ENCODE results near the gene THAP7.

The THAP7 gene

GRCh38 chr22:20955548-20955947 lies 46.4 kb downstream of the THAP7 start:
- TF ChIP-seq EZH2phosphoT487 (IDR thresholded peaks at IDR 0.05; ENCODE audit: borderline replicate concordance, low read length) (no peak), CTCF (IDR thresholded peaks at IDR 0.05; ENCODE audit: low read depth, low read length, poor library complexity, severe bottlenecking) (no peak)
- Histone ChIP-seq H3F3A (ENCODE audit: control insufficient read depth, insufficient read depth) (no peaks in the 10 kb centered on the region), H3K4me2 (ENCODE audit: low read length) (no peak overlapping the region), H3K36me3 (ENCODE audit: control insufficient read depth, low read length) (peaks cover 37% of the 10 kb centered on the region), H3K27me3 (ENCODE audit: control insufficient read depth, low read length) (peaks cover 11% of the 10 kb centered on the region), H3K4me3 (ENCODE audit: low read length) (no peak overlapping the region), H3K4me1 (ENCODE audit: control insufficient read depth, low read length) (peaks cover 5% of the 10 kb centered on the region), H3K9me3 (ENCODE audit: control insufficient read depth, insufficient read depth, low read length) (no peaks in the 10 kb centered on the region), H3K27ac (ENCODE audit: low read depth, low read length) (no peak overlapping the region), H4K20me1 (ENCODE audit: control insufficient read depth, insufficient read depth, low read depth, low read length) (peaks cover 2% of the 10 kb centered on the region; the same call in 1 of the 2 replicates), H3K9me2 (replicated peaks; ENCODE audit: control insufficient read depth, low read length) (no peaks in the 10 kb centered on the region), H3K79me2 (ENCODE audit: control insufficient read depth, low read length) (peaks cover 12% of the 10 kb centered on the region)

GRCh38 chr22:20953668-20954500 lies 48.0 kb downstream of the THAP7 start:
- H3K27ac ChIP-seq (ENCODE audit: low read depth, low read length), result no peak overlapping the region
- H3K9me2 ChIP-seq (replicated peaks; ENCODE audit: control insufficient read depth, low read length), result no peaks in the 10 kb centered on the region
- H3K79me2 ChIP-seq (ENCODE audit: control insufficient read depth, low read length), result peaks cover 27% of the 10 kb centered on the region
- H3K27me3 ChIP-seq (ENCODE audit: control insufficient read depth, low read length), result peaks cover 11% of the 10 kb centered on the region
- TF ChIP-seq CTCF (IDR thresholded peaks at IDR 0.05; ENCODE audit: low read depth, low read length, poor library complexity, severe bottlenecking) (no peak), EZH2phosphoT487 (IDR thresholded peaks at IDR 0.05; ENCODE audit: borderline replicate concordance, low read length) (no peak)
- H3K4me1 ChIP-seq (ENCODE audit: control insufficient read depth, low read length), result peaks cover 5% of the 10 kb centered on the region
- H3F3A ChIP-seq (ENCODE audit: control insufficient read depth, insufficient read depth), result no peaks in the 10 kb centered on the region
- H4K20me1 ChIP-seq (ENCODE audit: control insufficient read depth, insufficient read depth, low read depth, low read length), result peaks cover 5% of the 10 kb centered on the region
- H3K9me3 ChIP-seq (ENCODE audit: control insufficient read depth, insufficient read depth, low read length), result no peaks in the 10 kb centered on the region
- peaks cover 54% of the 10 kb centered on the region for H3K36me3 ChIP-seq (ENCODE audit: control insufficient read depth, low read length)
- no peak overlapping the region for H3K4me3 ChIP-seq (ENCODE audit: low read length)
- no peak overlapping the region for H3K4me2 ChIP-seq (ENCODE audit: low read length)

GRCh38 chr22:20953342-20953608 lies 48.6 kb downstream of the THAP7 start:
- H3K36me3 ChIP-seq (ENCODE audit: control insufficient read depth, low read length), result peaks cover 59% of the 10 kb centered on the region

More at GRCh38 chr22:20953342-20953608, 48.6 kb downstream of the THAP7 start:
- H3K27ac ChIP-seq (ENCODE audit: low read depth, low read length), result no peak overlapping the region
- TF ChIP-seq CTCF (IDR thresholded peaks at IDR 0.05; ENCODE audit: low read depth, low read length, poor library complexity, severe bottlenecking) (no peak), EZH2phosphoT487 (IDR thresholded peaks at IDR 0.05; ENCODE audit: borderline replicate concordance, low read length) (no peak)
- peaks cover 11% of the 10 kb centered on the region for H3K27me3 ChIP-seq (ENCODE audit: control insufficient read depth, low read length)
- H3K79me2 ChIP-seq (ENCODE audit: control insufficient read depth, low read length), result peaks cover 33% of the 10 kb centered on the region
- H3F3A ChIP-seq (ENCODE audit: control insufficient read depth, insufficient read depth), result no peaks in the 10 kb centered on the region
- no peaks in the 10 kb centered on the region for H3K9me3 ChIP-seq (ENCODE audit: control insufficient read depth, insufficient read depth, low read length)
- H3K9me2 ChIP-seq (replicated peaks; ENCODE audit: control insufficient read depth, low read length), result no peaks in the 10 kb centered on the region
- peaks cover 11% of the 10 kb centered on the region for H4K20me1 ChIP-seq (ENCODE audit: control insufficient read depth, insufficient read depth, low read depth, low read length)
- peaks cover 5% of the 10 kb centered on the region for H3K4me1 ChIP-seq (ENCODE audit: control insufficient read depth, low read length)
- no peak overlapping the region for H3K4me2 ChIP-seq (ENCODE audit: low read length)
- no peak overlapping the region for H3K4me3 ChIP-seq (ENCODE audit: low read length)
